ENCODE results near the gene ZSCAN5B.

Gene ZSCAN5B

DNA sequence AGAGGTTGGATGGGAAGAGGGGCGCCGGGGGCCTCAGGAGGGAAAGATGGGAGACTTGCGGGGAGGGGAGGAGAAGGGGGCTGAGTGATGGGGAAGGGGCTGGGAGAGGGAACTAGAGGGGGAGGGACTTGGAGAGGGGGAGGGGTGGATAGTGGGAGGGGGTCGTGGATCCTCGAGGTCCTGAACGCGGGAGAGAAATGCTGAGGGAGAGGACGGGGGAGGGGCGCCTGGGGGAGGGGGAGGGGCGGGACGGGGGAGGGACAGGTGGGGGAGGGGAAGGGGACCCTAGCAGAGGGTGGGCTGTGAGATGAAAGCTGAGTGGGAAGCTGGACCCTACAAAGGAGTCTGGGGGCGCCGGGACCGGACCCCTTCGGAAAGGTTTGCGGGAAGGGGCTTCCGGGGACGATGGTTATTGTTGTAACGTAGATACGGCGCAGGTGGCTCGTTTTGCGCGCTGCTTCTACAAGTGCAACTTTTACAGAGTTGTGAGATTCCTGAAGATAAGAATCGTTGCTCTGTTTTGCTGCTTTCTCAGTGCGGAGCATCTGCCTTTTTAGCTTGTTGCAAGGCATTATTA lies 56.1 kb downstream of the ZSCAN5B start:
- Histone ChIP-seq H3K9me3 (ENCODE audit: insufficient read depth, low read depth, low read length) (no peaks in the 10 kb centered on the region), H3K18ac (ENCODE audit: low read length) (peak overlapping the region; percentile 43), H3K14ac (ENCODE audit: low read length) (peak overlapping the region; percentile 60), H3K4ac (ENCODE audit: low read depth, low read length) (peak overlapping the region; percentile 65), H4K12ac (ENCODE audit: low read depth, low read length) (peak overlapping the region; percentile 50), H3K4me3 (ENCODE audit: low read depth, low read length) (peak overlapping the region; percentile 74), H3K4me1 (ENCODE audit: control insufficient read depth in 1 of 2, insufficient read depth in 2 of 2, low read length in 2 of 2) (peaks cover 15 to 21% of the 10 kb centered on the region in 2 experiments), H3K79me1 (ENCODE audit: low read length) (peaks cover 11% of the 10 kb centered on the region), H3K4me2 (ENCODE audit: low read length) (peak overlapping the region; percentile 65), H2AFZ (ENCODE audit: insufficient read depth, low read length, poor library complexity) (no peak overlapping the region), H3K9ac (ENCODE audit: low read length) (no peak overlapping the region), H3K23ac (ENCODE audit: low read length) (no peak overlapping the region), H4K8ac (ENCODE audit: low read depth, low read length) (peak overlapping the region; percentile 64), H2BK12ac (ENCODE audit: low read length) (peak overlapping the region; percentile 19), H3K79me2 (ENCODE audit: control insufficient read depth, insufficient read depth, low read length, poor library complexity) (peaks cover 2% of the 10 kb centered on the region), H3K36me3 (ENCODE audit: control insufficient read depth in 1 of 2, insufficient read depth in 2 of 2, low read length in 2 of 2) (peaks cover 5 to 8% of the 10 kb centered on the region in 2 experiments), H2BK120ac (ENCODE audit: insufficient read depth, low read length, poor library complexity) (peak overlapping the region; percentile 71), H2AK5ac (ENCODE audit: low read length) (no peak overlapping the region), H2BK5ac (ENCODE audit: low read depth, low read length, poor library complexity) (no peak overlapping the region), H4K91ac (ENCODE audit: low read depth, low read length) (peak overlapping the region; percentile 48), H3K27ac (ENCODE audit: low read depth, low read length) (peak overlapping the region; percentile 75), H3K27me3 (ENCODE audit: insufficient read depth, low read length) (no peaks in the 10 kb centered on the region)
- peak; percentile 58 to 85 for DNase-seq
- no CpG with 5 or more reads among the region's 26 CpGs for WGBS (ENCODE audit: extremely low coverage, insufficient coverage, insufficient read length)

DNA sequence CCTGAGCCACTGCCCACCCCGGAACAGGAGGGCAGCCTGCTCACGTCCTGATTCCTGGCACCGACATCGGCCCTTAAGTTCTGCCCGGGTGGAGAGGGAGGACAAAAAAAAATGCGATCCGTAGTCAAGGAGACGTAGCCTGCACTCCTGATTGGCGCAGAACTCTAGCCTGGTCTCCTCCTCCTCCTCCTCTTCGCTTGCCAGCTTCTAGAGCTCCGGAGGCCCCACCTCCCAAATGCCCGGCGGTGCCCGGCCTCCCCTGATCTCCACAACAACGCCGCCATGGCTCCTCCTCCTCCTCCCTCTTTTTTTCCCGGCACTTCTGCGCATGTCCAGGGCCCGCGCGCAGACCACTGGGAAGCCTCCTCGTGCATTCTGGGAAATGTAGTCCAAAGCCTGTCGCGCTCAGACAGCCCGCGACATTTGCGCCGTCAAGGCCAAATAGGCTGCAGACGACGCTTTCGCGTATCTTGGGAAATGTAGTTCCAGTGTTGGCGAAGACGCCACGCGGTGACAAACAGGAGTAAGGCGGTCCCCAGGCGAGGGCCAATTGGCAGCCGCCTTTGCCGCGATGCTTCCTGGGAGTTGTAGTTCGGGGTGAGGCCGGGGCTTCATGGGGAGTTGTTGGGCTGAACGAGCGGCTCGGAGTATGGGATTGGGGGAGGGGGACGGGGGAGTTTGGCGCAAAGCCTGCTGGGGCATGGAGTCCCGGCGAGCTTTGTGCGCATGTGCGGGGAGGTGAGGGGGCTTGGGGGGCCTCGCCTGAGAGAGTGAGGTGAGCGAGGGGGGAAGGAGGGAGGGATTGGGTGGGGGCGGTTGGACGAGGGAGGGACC lies 56.8 kb downstream of the ZSCAN5B start, which contains the start of gene ZNF444:
Gene ZNF444 (plus strand): TSS at position 705 of the 834 bp plus-strand sequence. CDS start 5,625 bp downstream, outside the sequence.
- peak within 1 kb of the TSS; percentile 40 for H2AFZ ChIP-seq (ENCODE audit: insufficient read depth, low read length, poor library complexity)
- H3K4me1 ChIP-seq (ENCODE audit: control insufficient read depth in 1 of 2, insufficient read depth in 2 of 2, low read length in 2 of 2): peaks cover 15 to 21% of the 10 kb centered on the region in 2 experiments
- WGBS (ENCODE audit: extremely low coverage, insufficient coverage, insufficient read length): no CpG with 5 or more reads among the region's 56 CpGs
- peaks cover 2% of the 10 kb centered on the region for H3K79me2 ChIP-seq (ENCODE audit: control insufficient read depth, insufficient read depth, low read length, poor library complexity)
- peak within 1 kb of the TSS; percentile 75 for H4K91ac ChIP-seq (ENCODE audit: low read depth, low read length)
- peak within 1 kb of the TSS; percentile 71 for H2BK120ac ChIP-seq (ENCODE audit: insufficient read depth, low read length, poor library complexity)
- peak within 1 kb of the TSS; percentile 50 for H4K12ac ChIP-seq (ENCODE audit: low read depth, low read length)
- peak within 1 kb of the TSS; percentile 65 for H3K4ac ChIP-seq (ENCODE audit: low read depth, low read length)
- peak within 1 kb of the TSS; percentile 45 for H2BK5ac ChIP-seq (ENCODE audit: low read depth, low read length, poor library complexity)
- H3K27ac ChIP-seq (ENCODE audit: low read depth, low read length): peak within 1 kb of the TSS; percentile 75
- DNase-seq: peak; percentile 100
- peaks cover 11% of the 10 kb centered on the region for H3K79me1 ChIP-seq (ENCODE audit: low read length)
- peak within 1 kb of the TSS; percentile 85 for H3K9ac ChIP-seq (ENCODE audit: low read length)
- H4K8ac ChIP-seq (ENCODE audit: low read depth, low read length): peak within 1 kb of the TSS; percentile 87
- peaks cover 2 to 3% of the 10 kb centered on the region in 2 experiments for H3K36me3 ChIP-seq (ENCODE audit: control insufficient read depth in 1 of 2, insufficient read depth in 2 of 2, low read length in 2 of 2)
- H2AK5ac ChIP-seq (ENCODE audit: low read length): no peak within 1 kb of the TSS
- peak within 1 kb of the TSS; percentile 95 for H3K4me2 ChIP-seq (ENCODE audit: low read length)
- peak within 1 kb of the TSS; percentile 74 for H3K4me3 ChIP-seq (ENCODE audit: low read depth, low read length)
- H3K18ac ChIP-seq (ENCODE audit: low read length): peak within 1 kb of the TSS; percentile 43
- no peaks in the 10 kb centered on the region for H3K27me3 ChIP-seq (ENCODE audit: insufficient read depth, low read length)
- peak within 1 kb of the TSS; percentile 60 for H3K14ac ChIP-seq (ENCODE audit: low read length)
- H3K23ac ChIP-seq (ENCODE audit: low read length): no peak within 1 kb of the TSS
- no peaks in the 10 kb centered on the region for H3K9me3 ChIP-seq (ENCODE audit: insufficient read depth, low read depth, low read length)
- peak within 1 kb of the TSS; percentile 19 for H2BK12ac ChIP-seq (ENCODE audit: low read length)

DNA sequence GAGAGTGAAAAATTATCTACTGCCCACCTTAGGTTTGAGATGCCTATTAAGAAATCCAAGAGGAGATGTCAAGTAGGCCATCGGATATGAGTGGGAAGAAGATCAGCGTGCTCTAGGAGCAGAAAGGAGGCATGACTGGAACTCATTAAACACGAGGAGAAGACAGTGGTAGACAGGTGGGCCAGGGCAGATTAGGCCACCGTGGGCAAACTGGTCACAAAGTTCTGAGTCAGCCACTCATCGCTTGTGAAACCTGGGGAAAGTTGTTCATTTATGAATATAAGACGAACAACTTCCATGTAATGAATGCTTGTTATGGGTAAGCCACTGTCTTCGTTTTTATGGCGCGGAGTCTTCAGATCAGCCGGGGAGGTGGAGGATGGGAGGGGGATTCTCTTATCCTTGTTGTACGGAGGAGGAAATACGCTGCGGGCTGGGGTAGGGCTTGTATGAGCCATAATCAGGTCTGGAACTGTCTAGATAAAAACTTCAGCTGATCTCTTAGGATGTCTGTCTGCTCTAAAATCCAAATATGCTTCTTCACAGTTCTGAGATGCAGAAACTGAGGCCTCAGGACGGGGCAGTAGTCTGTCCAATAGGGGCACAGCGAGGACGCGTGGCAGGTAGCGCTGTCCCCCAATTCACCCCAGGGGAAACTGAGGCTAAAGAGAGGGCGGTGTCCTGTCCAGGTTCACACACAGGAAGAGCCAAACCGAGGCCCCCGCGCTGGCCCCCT lies 57.6 kb downstream of the ZSCAN5B start:
- Histone ChIP-seq H2BK12ac (ENCODE audit: low read length) (no peak overlapping the region), H2BK5ac (ENCODE audit: low read depth, low read length, poor library complexity) (peak overlapping the region; percentile 23), H3K4me1 (ENCODE audit: control insufficient read depth in 1 of 2, insufficient read depth in 2 of 2, low read length in 2 of 2) (peaks cover 15 to 21% of the 10 kb centered on the region in 2 experiments), H2BK120ac (ENCODE audit: insufficient read depth, low read length, poor library complexity) (peak overlapping the region; percentile 20), H3K27me3 (ENCODE audit: insufficient read depth, low read length) (no peaks in the 10 kb centered on the region), H3K27ac (ENCODE audit: low read depth, low read length) (peak overlapping the region; percentile 31), H2AK5ac (ENCODE audit: low read length) (no peak overlapping the region), H4K12ac (ENCODE audit: low read depth, low read length) (peak overlapping the region; percentile 37), H3K4me3 (ENCODE audit: low read depth, low read length) (peak overlapping the region; percentile 71), H3K36me3 (ENCODE audit: control insufficient read depth in 1 of 2, insufficient read depth in 2 of 2, low read length in 2 of 2) (no peaks in the 10 kb centered on the region), H4K91ac (ENCODE audit: low read depth, low read length) (peak overlapping the region; percentile 75), H3K18ac (ENCODE audit: low read length) (peak overlapping the region; percentile 31), H3K4ac (ENCODE audit: low read depth, low read length) (peak overlapping the region; percentile 22), H4K8ac (ENCODE audit: low read depth, low read length) (peak overlapping the region; percentile 87), H3K23ac (ENCODE audit: low read length) (no peak overlapping the region), H2AFZ (ENCODE audit: insufficient read depth, low read length, poor library complexity) (peak overlapping the region; percentile 40), H3K9me3 (ENCODE audit: insufficient read depth, low read depth, low read length) (no peaks in the 10 kb centered on the region), H3K9ac (ENCODE audit: low read length) (peak overlapping the region; percentile 85), H3K4me2 (ENCODE audit: low read length) (peak overlapping the region; percentile 95), H3K14ac (ENCODE audit: low read length) (peak overlapping the region; percentile 45), H3K79me2 (ENCODE audit: control insufficient read depth, insufficient read depth, low read length, poor library complexity) (peaks cover 2% of the 10 kb centered on the region), H3K79me1 (ENCODE audit: low read length) (peaks cover 11% of the 10 kb centered on the region)
- peak in 1 of 2 donors; percentile 39 for DNase-seq
- no CpG with 5 or more reads among the region's 22 CpGs for WGBS (ENCODE audit: extremely low coverage, insufficient coverage, insufficient read length)
